A673 (cell line): ENCODE results near the gene CLEC16A. TPM values are rescaled to one million over a fixed set of nuclear protein-coding genes. Genes with fewer than 3 reads are reported as not detected.

Source experiments
- BruUV-seq: library from RNA; stranded (reverse); fragments of 400-500 nt; replicated peaks from 2 replicates; lab custom pipeline; 2021; lab: Mats Ljungman, UMichigan
- CTCF ChIA-PET: fragments of 300-600 bp; sonication (Branson Sonifier 250); formaldehyde crosslinking; loops from one replicate; lab custom pipeline; 2022; ENCODE audit warnings: antibody characterized with exemption; lab: Charles Lee
- POLR2A ChIA-PET: fragments of 300-600 bp; sonication (Branson Sonifier 250); formaldehyde crosslinking; loops from one replicate; lab custom pipeline; 2022; ENCODE audit warnings: antibody characterized with exemption; ENCODE audit not compliant: low non-redundant PET; lab: Charles Lee
- DNase-seq: peaks from one replicate; pipeline ENCODE4 v3.0.0-alpha.2; 2015; ENCODE audit warnings: low spot score
- H3K27ac ChIP-seq: fragments of 200-600 bp; sonication (generic); 2 replicates; pipeline ENCODE4 v1.5.1; 2016; ENCODE audit warnings: mixed run types, low read depth, mild to moderate bottlenecking, mixed read lengths, antibody characterized with exemption, low read length; ENCODE audit not compliant: poor library complexity, severe bottlenecking
- H3K27me3 ChIP-seq: fragments of 200-600 bp; sonication (generic); replicated peaks from 2 replicates; pipeline ENCODE4 v1.6.1; 2017; ENCODE audit warnings: mixed run types, low read depth, mild to moderate bottlenecking, mixed read lengths, antibody characterized with exemption, low read length; ENCODE audit not compliant: insufficient read depth, poor library complexity
- H3K36me3 ChIP-seq: fragments of 200-600 bp; sonication (generic); 2 replicates; pipeline ENCODE4 v1.6.1; 2016; ENCODE audit warnings: mixed run types, mild to moderate bottlenecking, mixed read lengths, antibody characterized with exemption, low read length; ENCODE audit not compliant: insufficient read depth, poor library complexity, severe bottlenecking
- H3K4me1 ChIP-seq: fragments of 200-600 bp; sonication (generic); 2 replicates; pipeline ENCODE4 v1.6.1; 2017; ENCODE audit warnings: mixed run types, mild to moderate bottlenecking, mixed read lengths, antibody characterized with exemption, low read length; ENCODE audit not compliant: insufficient read depth, poor library complexity, severe bottlenecking
- H3K4me3 ChIP-seq: fragments of 200-600 bp; sonication (generic); 2 replicates; pipeline ENCODE4 v1.5.1; 2016; ENCODE audit warnings: low read depth, mixed run types, mild to moderate bottlenecking, mixed read lengths, low read length; ENCODE audit not compliant: poor library complexity, severe bottlenecking
- H3K9me3 ChIP-seq: fragments of 200-600 bp; sonication (generic); 2 replicates; pipeline ENCODE4 v1.6.1; 2016; ENCODE audit warnings: mixed run types, low read depth, mild to moderate bottlenecking, mixed read lengths, antibody characterized with exemption, low read length; ENCODE audit not compliant: poor library complexity, severe bottlenecking
- EZH2 ChIP-seq: fragments of 200-600 bp; sonication (generic); IDR thresholded peaks from 2 replicates; pipeline ENCODE4 v1.6.1; 2017; ENCODE audit warnings: borderline replicate concordance, low read depth, mild to moderate bottlenecking, mixed read lengths, antibody characterized with exemption, low read length; ENCODE audit not compliant: poor library complexity, severe bottlenecking
- intact Hi-C: fragments of 100-400 bp; cut with micrococcal nuclease; formaldehyde crosslinking; loops from one replicate; pipeline ENCODE4 v1.10.0; 2022; ENCODE audit not compliant: unreplicated experiment
- total RNA-seq: library from RNA; stranded (reverse); gene quantifications from 2 replicates; pipeline ENCODE4 v1.2.3, GENCODE V29; 2021
- TF ChIP-seq, protein P1 (sequence below): fragments of 300-800, 200-600 bp; sonication (generic); conservative IDR thresholded peaks from 2 replicates; pipeline ENCODE4 v1.5.1; 2017; ENCODE audit warnings: low read depth, mild to moderate bottlenecking, antibody characterized with exemption, low read length, moderate library complexity, mixed read lengths

Gene CLEC16A
- total RNA-seq, 1 experiment from 2014 or later = 23.4 TPM

DNA sequence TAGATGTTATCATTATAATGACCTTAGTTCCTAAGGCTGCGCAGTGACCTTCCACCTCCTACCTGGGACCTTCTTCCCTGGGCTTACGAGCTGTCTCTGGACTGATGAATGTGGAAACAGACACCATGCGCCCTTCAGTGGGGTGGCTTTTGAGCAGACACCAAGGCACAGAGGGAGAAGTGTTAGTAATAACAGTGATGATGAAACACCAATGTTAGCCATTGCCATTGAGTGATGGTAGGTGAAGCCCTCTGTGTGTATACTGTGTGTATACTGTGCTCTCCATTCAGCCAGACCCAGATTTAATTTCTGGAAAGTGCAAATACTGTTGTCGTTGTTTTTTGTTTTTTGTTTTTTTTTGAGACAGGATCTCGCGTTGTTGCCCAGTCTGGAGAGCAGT lies 44.5 kb downstream of the CLEC16A start:
- Histone ChIP-seq H3K36me3 (no peaks in the 10 kb centered on the region), H3K27me3 (no peaks in the 10 kb centered on the region), H3K9me3 (no peaks in the 10 kb centered on the region), H3K27ac (no peak overlapping the region), H3K4me3 (no peak overlapping the region), H3K4me1 (no peaks in the 10 kb centered on the region)
- ChIA-PET CTCF (no interaction called here), POLR2A (no interaction called here)
- no peak for DNase-seq
- intact Hi-C loops = no loop called here
- BruUV-seq = no TSS peak
- no peak for TF ChIP-seq EZH2
- TF ChIP-seq, protein P1, sequence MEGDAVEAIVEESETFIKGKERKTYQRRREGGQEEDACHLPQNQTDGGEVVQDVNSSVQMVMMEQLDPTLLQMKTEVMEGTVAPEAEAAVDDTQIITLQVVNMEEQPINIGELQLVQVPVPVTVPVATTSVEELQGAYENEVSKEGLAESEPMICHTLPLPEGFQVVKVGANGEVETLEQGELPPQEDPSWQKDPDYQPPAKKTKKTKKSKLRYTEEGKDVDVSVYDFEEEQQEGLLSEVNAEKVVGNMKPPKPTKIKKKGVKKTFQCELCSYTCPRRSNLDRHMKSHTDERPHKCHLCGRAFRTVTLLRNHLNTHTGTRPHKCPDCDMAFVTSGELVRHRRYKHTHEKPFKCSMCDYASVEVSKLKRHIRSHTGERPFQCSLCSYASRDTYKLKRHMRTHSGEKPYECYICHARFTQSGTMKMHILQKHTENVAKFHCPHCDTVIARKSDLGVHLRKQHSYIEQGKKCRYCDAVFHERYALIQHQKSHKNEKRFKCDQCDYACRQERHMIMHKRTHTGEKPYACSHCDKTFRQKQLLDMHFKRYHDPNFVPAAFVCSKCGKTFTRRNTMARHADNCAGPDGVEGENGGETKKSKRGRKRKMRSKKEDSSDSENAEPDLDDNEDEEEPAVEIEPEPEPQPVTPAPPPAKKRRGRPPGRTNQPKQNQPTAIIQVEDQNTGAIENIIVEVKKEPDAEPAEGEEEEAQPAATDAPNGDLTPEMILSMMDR = no peak

DNA sequence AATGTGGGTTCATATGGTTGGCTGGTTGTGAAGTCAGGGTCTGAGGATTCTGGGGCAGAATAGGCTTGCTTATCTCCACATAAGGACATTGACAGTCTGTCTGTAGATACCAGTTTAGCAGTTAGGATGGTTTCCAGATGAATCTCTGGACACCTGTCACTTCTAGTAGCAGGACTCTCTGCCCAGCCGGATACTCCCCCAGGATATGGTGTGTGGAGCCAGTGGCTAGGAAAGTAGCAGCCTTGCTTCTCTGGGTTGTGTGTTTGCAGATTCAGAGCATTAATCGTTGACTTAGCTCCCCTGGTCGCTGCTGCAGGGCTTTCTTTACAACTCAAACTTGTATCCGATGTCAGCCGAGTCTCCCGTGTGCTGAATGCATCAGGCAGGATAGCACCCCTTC lies 45.2 kb downstream of the CLEC16A start:
- ChIA-PET POLR2A (no interaction called here), CTCF (interaction anchor here (0.6 kb wide), 1 partner anchor 437 kb away, joined by 3 read pairs; no protein-coding TSS in a partner anchor)
- H3K27ac ChIP-seq = no peak overlapping the region
- H3K9me3 ChIP-seq = no peaks in the 10 kb centered on the region
- TF ChIP-seq, protein P1 = no peak
- TF ChIP-seq EZH2 = no peak
- BruUV-seq = no TSS peak
- no peaks in the 10 kb centered on the region for H3K27me3 ChIP-seq
- H3K4me3 ChIP-seq = no peak overlapping the region
- H3K4me1 ChIP-seq = no peaks in the 10 kb centered on the region
- no peak for DNase-seq
- no peaks in the 10 kb centered on the region for H3K36me3 ChIP-seq
- intact Hi-C loops = no loop called here

DNA sequence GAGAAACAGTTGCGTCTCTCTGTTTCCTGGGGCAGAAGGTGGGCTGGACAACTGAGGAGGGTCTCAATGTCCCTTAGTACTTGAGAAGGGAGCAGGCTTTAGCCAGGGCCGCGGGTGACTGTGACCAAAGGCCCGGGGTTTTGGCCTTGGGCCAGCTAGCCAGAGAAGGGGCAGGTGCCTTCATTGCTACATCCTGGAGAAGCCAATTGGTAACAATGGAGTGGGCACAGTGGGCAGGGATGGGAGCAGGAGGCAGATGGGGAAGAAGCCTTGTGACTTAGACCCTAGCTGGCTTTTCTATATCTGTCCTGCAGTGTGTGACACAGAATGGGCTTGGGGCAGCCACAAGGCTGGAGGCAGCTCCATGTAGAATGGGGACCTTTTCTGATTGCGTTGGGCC lies 46.0 kb downstream of the CLEC16A start:
- POLR2A ChIA-PET = no interaction called here
- TF ChIP-seq, protein P1 = no peak
- no peak for TF ChIP-seq EZH2
- Histone ChIP-seq H3K27ac (no peak overlapping the region), H3K4me1 (no peaks in the 10 kb centered on the region), H3K27me3 (no peaks in the 10 kb centered on the region), H3K9me3 (no peaks in the 10 kb centered on the region), H3K36me3 (no peaks in the 10 kb centered on the region), H3K4me3 (no peak overlapping the region)
- CTCF ChIA-PET = no interaction called here
- intact Hi-C loops = no loop called here
- DNase-seq = no peak
- no TSS peak for BruUV-seq
